Activated CD4-positive, CD25-positive, alpha-beta regulatory T cell treated with anti-CD3 and anti-CD28 coated beads, Interleukin-2, amount 50 U/mL, for 24 hours (primary cell): ENCODE results near the gene ZNF569.
A peak's percentile ranks its signal among the peaks of the same experiment; 100 is the strongest.
"Not testable (repeated sequence)": the region's sequence is repeated elsewhere in the genome, so short reads cannot be mapped to it uniquely, and the experiment has no call there.

Experiments used
- ATAC-seq, 2 donors: fragments of 150-1000 bp; cut with Tn5 transposase; one replicate each; pipeline ENCODE4 v1.10.0; 2021; ENCODE audit warnings: mild to moderate bottlenecking in 1 of 2, moderate library complexity in 1 of 2

Gene ZNF569

GRCh38 chr19:37401078-37401477 is 66.2 kb downstream of the ZNF569 start:
- no peak for ATAC-seq

- not testable (repeated sequence) for ATAC-seq
These were observed 75.8 kb downstream of the ZNF569 start for GRCh38 chr19:37391399-37391798.

GRCh38 chr19:37389234-37389633 is 78.0 kb downstream of the ZNF569 start:
- no peak for ATAC-seq

- peak; percentile 98 to 99 for ATAC-seq
These were observed 96.2 kb downstream of the ZNF569 start, which contains the start of gene ZNF527 for GRCh38 chr19:37370880-37371661. ZNF527 (plus strand) TSS chr19:37371099; CDS start chr19:37374199, 3,100 bp downstream.

- peak; percentile 42 to 44 for ATAC-seq
These were observed 96.8 kb downstream of the ZNF569 start for GRCh38 chr19:37370386-37370879.

- ATAC-seq, result no peak
These were observed 104.5 kb downstream of the ZNF569 start for GRCh38 chr19:37362733-37363132.

- no peak for ATAC-seq
These were observed 105.2 kb downstream of the ZNF569 start for GRCh38 chr19:37361994-37362393.
